Measurements from ENCODE around the gene HSPA6.
"Not testable (repeated sequence)": the region's sequence is repeated elsewhere in the genome, so short reads cannot be mapped to it uniquely, and the experiment has no call there.

DNA sequence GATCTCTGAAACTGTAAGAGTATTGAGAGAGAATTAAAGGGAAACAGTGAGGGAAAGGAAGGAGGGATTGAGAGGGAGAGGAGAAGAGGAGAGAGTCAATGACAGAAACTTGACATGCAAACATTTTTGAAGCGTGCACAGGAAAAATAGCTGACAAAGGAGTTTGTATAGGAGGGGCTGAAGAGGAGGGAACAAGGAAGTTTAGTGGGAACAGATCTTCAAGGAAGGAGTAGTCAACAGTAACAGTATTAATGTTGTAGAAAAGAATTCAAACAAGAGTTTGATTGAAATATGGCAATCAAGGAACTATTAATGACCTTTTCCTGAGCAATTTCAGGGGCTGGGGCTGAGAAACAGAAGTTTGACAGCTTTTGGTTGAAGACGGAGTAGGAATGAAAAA is 29.3 kb downstream of the HSPA6 start:
- not testable (repeated sequence) for TF ChIP-seq POLR2A, SPI1 (IDR thresholded peaks at IDR 0.05; ENCODE audit: low read depth, low read length)
